ENCODE measurements around the gene ERBB4.

DNA sequence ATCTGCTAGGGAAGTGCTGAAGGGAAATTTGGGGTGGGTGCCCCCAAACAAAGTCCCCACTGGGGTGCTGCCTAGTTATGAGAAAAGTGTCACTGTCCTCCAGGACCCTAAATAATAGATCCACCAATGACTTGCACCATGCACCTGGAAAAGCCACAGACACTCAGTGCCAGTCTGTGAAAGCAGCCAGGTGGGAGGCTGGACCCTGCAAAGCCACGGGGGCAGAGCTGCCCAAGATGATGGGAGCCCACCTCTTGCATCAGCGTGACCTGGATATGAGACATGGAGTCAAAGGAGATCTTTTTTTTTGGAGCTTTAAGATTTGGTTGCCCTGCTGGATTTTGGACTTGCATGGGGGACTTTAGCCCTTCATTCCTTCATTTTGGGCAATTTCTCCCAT lies 431.6 kb downstream of the ERBB4 start:
- TF ChIP-seq EZH2phosphoT487 (IDR thresholded peaks at IDR 0.05; ENCODE audit: borderline replicate concordance, low read length) = no peak
- TF ChIP-seq CTCF (IDR thresholded peaks at IDR 0.05; ENCODE audit: low read depth, low read length, poor library complexity, severe bottlenecking) = no peak

All from DOHH2 (cell line).